Esophagus muscularis mucosa (tissue), 3 donors: ENCODE data around the gene PHLPP1.

Experiments used
- EP300 ChIP-seq: sonication (generic); formaldehyde crosslinking; IDR thresholded peaks from one replicate; pipeline ENCODE4 v1.6.1; 2017; ENCODE audit warnings: antibody characterized with exemption
- TF ChIP-seq, protein P1 (sequence below), 3 experiments: fragments of 200-600 bp in 2 of 3; fragments of 450-650 bp in 1 of 3; sonication (generic) in 2 of 3; IDR thresholded peaks; one replicate each; pipeline ENCODE4 v1.5.1; 2017 to 2019; ENCODE audit warnings: antibody characterized with exemption in 3 of 3, mild to moderate bottlenecking in 2 of 3, moderate library complexity in 1 of 3

DNA sequence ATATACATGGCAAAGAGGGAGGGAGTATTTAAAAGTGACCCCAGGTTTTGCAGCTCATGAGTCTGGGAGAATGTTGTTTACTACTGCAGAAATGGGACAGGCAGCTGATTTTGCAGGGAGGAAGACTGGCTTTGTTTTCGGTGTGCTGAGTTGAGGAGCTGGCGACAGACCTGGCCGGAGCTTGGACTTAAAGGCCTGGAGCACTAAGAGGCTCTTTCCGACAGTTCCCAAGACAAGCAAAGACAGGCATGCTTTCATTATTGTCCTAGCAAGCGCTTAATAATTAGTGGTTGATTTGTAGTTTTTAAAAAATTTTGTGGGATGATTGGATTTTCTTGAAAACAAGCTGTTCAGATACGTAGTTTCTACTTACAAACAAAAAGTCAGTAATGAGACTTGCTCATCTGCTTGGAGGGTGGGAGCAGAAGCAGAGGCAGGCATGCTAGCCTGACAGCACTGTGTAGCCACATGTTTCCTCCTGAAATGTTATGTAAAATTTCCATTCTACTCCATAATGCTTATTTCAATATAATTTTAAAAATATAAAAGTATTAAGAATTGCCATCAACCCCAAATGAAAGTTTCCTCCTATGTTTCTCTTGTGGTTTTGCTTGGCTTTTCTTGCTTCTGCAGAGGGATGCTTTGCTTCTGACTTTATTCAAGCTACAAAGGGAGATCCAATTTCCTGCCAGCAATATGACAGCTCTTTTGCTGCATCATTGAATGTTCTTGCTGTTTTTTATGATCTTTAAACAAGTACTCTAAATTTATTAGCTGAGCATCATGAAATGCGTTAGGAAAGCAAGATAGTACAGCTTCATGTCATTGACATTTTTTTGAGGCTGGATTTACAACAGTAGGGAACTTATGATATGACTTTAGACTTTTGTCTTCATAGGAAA lies 75.8 kb downstream of the PHLPP1 start:
- TF ChIP-seq, protein P1, sequence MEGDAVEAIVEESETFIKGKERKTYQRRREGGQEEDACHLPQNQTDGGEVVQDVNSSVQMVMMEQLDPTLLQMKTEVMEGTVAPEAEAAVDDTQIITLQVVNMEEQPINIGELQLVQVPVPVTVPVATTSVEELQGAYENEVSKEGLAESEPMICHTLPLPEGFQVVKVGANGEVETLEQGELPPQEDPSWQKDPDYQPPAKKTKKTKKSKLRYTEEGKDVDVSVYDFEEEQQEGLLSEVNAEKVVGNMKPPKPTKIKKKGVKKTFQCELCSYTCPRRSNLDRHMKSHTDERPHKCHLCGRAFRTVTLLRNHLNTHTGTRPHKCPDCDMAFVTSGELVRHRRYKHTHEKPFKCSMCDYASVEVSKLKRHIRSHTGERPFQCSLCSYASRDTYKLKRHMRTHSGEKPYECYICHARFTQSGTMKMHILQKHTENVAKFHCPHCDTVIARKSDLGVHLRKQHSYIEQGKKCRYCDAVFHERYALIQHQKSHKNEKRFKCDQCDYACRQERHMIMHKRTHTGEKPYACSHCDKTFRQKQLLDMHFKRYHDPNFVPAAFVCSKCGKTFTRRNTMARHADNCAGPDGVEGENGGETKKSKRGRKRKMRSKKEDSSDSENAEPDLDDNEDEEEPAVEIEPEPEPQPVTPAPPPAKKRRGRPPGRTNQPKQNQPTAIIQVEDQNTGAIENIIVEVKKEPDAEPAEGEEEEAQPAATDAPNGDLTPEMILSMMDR (IDR thresholded peaks at IDR 0.05) = no peak
- no peak for TF ChIP-seq EP300
